Endometrial microvascular endothelial cells (primary cell): ENCODE measurements around the gene KCNS3. TPM values are rescaled to one million over a fixed set of nuclear protein-coding genes. Genes with fewer than 3 reads are reported as not detected.

Experiments used
- in situ Hi-C: cut with HindIII; loops from 2 replicates; pipeline ENCODE4 v1.10.0; 2017; ENCODE audit warnings: low sequenced_read_pairs, low pct_unique_long_range_greater_than_20kb; ENCODE audit errors: inconsistent ontology term
- total RNA-seq: library from RNA; depleted of rRNA; stranded (reverse); fragments of >200 nt; gene quantifications from one replicate; pipeline ENCODE4 v1.2.3, GENCODE V29; 2015; ENCODE audit errors: inconsistent ontology term

Gene KCNS3
- total RNA-seq, 1 donor from 2014 or later, result 1.1 TPM

DNA sequence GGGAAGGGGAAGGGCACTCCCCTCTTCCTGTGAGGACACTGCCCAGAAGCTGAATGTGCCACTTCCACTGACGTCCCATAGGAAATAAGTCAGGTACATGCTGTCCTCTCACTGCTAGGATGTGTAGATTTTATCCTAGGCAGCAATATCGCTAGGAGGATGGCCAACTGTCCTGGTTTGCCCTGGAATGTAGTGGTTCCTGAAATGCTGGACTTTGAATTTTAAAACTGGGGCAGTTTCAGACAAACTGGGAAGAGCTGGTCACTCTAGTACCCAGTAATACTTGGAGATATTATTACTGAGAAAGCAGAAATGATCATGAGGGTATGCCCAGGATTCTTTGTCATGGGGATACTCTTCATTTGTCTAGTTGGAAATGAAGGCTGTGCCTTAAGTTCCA lies 5.4 kb upstream of the KCNS3 start:
- in situ Hi-C loops, result no loop called here

DNA sequence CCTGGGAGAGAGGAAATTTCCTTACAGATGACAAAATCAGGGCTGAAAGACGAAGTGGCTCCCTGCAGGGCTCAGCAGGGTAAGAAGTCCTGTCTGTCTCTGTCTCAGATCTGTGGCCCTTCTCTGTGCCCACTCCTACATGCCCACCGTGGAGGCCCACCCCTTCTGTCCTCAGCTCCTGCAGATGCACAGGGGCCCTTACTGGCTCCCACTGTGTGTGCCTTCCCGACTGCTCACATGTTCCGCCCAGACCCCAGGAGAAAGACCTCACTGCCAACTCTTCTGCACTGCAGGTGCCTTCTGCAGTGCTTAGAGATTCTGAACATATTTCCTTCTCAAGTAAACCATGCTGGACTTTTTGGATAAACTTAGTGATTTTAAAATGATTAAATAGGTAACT lies 1.9 kb upstream of the KCNS3 start:
- in situ Hi-C loops, result no loop called here

- in situ Hi-C loops, result no loop called here
Observed at GRCh38 chr2:17877811-17878280, 621 bp upstream of the KCNS3 start.

DNA sequence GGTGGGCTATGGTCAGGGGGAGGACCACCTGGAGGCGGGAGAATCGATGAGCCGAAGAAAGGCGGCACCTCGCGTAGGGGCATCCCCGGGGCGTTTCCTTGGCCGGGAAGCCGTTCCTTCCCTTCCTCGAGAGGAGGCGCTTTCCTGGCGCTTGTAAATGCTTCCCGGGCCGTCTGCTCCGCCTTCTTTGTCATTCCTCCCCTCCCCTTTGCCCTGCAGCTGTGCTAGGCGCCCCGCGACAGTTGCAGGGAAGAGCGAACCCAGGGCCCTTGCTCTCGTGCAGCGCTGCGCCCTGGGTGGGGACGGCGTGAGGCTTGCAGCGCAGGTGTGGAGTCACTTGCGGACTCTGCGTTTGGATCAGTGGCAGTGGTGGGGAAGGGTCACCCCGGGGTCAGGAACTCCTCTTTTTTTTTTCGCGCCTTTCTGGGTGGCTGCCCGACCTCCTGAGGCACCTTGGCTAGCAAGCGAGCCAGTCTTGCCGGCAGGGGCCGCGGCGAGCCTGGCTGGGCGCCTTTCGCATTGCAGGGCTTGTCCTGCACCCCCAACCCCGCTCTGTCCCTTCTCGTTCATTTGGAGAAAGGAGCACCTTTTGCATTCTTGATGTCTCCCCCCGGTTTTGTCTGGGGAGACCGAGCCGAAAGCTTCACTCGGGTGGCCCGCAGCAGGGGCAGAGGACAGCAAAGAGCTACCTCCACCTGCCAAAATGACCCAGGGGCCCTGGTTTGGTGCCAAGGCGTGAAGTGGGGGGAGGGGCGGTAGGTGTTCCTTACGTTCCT lies 858 bp downstream of the KCNS3 start:
- in situ Hi-C loops, result no loop called here

GRCh38 chr2:17879913-17880274 lies 1.4 kb downstream of the KCNS3 start:
- in situ Hi-C loops, result no loop called here

GRCh38 chr2:17892770-17893534 lies 14.5 kb downstream of the KCNS3 start:
- in situ Hi-C loops, result no loop called here

GRCh38 chr2:17894005-17894404 lies 15.5 kb downstream of the KCNS3 start:
- in situ Hi-C loops, result no loop called here

DNA sequence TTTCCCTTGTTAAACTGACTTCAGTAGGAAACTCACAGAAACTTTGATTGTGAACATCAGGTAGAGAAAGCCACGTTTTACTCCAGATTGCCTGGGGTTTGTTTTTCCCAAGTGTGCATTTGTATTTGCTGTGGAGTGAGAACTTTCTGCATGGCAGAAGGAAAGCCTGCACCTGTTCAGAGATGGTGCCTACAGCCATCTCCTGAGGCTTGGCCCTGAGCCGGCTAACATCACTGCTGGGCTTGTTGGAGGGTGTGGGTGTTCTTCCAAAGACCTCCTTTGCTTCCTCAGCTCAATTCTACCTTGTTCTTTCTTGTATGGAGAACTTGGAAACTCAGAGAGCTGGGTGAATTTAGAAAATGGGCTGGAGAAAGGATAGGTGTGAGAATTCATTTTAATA lies 16.1 kb downstream of the KCNS3 start:
- in situ Hi-C loops, result no loop called here

GRCh38 chr2:17899871-17900270 lies 21.4 kb downstream of the KCNS3 start:
- in situ Hi-C loops, result no loop called here

GRCh38 chr2:17901246-17901645 lies 22.8 kb downstream of the KCNS3 start:
- in situ Hi-C loops, result no loop called here

DNA sequence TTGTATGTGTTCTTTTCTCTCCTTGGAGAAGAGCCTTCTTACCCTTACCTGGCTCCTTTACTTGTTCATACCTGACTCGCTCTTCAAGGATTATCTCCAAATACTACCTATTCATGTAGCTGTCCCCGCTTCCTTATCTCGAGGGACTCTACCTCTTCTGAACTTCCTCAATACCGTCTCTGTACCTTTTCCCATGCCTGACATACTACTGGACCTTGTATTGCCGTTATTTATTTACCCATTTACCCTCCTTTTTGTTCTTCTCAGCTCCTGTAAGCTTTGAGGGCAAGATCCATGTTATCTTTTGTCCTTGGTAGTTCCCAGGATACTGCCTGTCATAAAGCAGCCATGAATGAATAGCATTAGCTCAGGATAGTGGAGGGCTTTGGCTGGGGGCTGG lies 32.5 kb downstream of the KCNS3 start:
- in situ Hi-C loops, result no loop called here

- in situ Hi-C loops, result no loop called here
Observed at GRCh38 chr2:17911491-17912260, 33.2 kb downstream of the KCNS3 start.

- in situ Hi-C loops, result no loop called here
Observed at GRCh38 chr2:17912266-17912691, 33.8 kb downstream of the KCNS3 start.

GRCh38 chr2:17915099-17915498 lies 36.6 kb downstream of the KCNS3 start:
- in situ Hi-C loops, result no loop called here

- in situ Hi-C loops, result no loop called here
Observed at GRCh38 chr2:17915811-17916518, 37.5 kb downstream of the KCNS3 start.

- in situ Hi-C loops, result no loop called here
Observed at GRCh38 chr2:17916584-17916983, 38.1 kb downstream of the KCNS3 start.

GRCh38 chr2:17918789-17919188 lies 40.3 kb downstream of the KCNS3 start:
- in situ Hi-C loops, result no loop called here

GRCh38 chr2:17930773-17931172 lies 52.3 kb downstream of the KCNS3 start:
- in situ Hi-C loops, result no loop called here

DNA sequence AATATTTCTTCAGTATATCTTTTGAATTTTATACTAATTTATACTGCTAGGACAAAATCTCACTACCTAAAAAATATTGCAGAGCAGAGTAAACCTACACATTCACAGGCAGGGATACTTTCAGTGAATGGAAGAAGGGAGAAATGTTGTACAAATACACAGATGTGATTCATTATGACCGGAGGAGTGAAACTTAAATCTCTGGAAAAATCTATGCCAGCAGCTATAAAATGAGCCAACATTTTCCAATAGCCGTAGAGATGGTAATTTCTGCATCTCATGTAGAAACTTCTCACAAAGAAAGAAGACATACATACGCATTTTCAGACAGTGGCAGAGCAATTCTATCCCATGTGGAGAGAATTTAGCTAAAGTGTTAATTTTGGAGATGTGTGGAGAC lies 54.8 kb downstream of the KCNS3 start:
- in situ Hi-C loops, result no loop called here
